SK-N-MC (cell line): Measurements from ENCODE around the gene LRP3.
A peak's percentile ranks its signal among the peaks of the same experiment; 100 is the strongest.
"Not testable (repeated sequence)": the region's sequence is repeated elsewhere in the genome, so short reads cannot be mapped to it uniquely, and the experiment has no call there.

Source experiments
- DNase-seq: peaks from one replicate; pipeline ENCODE4 v3.0.0-alpha.2; 2011; ENCODE audit warnings: low read depth, low spot score
- H3K27ac ChIP-seq: fragments of 200-600 bp; sonication (generic); 2 replicates; pipeline ENCODE4 v1.5.1; 2016; ENCODE audit warnings: mixed run types
- H3K36me3 ChIP-seq: fragments of 200-600 bp; sonication (generic); 2 replicates; pipeline ENCODE4 v1.6.1; 2017; ENCODE audit warnings: antibody characterized with exemption, low read length, mixed read lengths; ENCODE audit not compliant: insufficient read depth
- H3K4me3 ChIP-seq: fragments of 200-600 bp; sonication (generic); 2 replicates; pipeline ENCODE4 v1.5.1; 2016
- H3K9ac ChIP-seq: fragments of 200-600 bp; sonication (generic); 2 replicates; pipeline ENCODE4 v1.8.0; 2017; ENCODE audit warnings: mixed run types, mixed read lengths; ENCODE audit not compliant: insufficient read length
- H3K9me3 ChIP-seq: fragments of 200-600 bp; sonication (generic); 2 replicates; pipeline ENCODE4 v1.6.1; 2017; ENCODE audit warnings: low read depth, mild to moderate bottlenecking, antibody characterized with exemption, low read length, moderate library complexity, mixed read lengths
- EZH2 ChIP-seq: fragments of 200-600 bp; sonication (generic); IDR thresholded peaks from one replicate; pipeline ENCODE4 v1.6.1; 2017; ENCODE audit warnings: antibody characterized with exemption
- FOXP2 ChIP-seq: optimal IDR thresholded peaks from 2 replicates; pipeline ENCODE3; 2011; ENCODE audit warnings: mild to moderate bottlenecking, moderate library complexity; ENCODE audit not compliant: insufficient read depth; ENCODE audit errors: extremely low read length, control extremely low read depth
- POLR2AphosphoS5 ChIP-seq: IDR thresholded peaks from 2 replicates; pipeline ENCODE4 v1.6.1; 2012; ENCODE audit warnings: mild to moderate bottlenecking, low read depth, low read length, borderline replicate concordance

LRP3 gene

DNA sequence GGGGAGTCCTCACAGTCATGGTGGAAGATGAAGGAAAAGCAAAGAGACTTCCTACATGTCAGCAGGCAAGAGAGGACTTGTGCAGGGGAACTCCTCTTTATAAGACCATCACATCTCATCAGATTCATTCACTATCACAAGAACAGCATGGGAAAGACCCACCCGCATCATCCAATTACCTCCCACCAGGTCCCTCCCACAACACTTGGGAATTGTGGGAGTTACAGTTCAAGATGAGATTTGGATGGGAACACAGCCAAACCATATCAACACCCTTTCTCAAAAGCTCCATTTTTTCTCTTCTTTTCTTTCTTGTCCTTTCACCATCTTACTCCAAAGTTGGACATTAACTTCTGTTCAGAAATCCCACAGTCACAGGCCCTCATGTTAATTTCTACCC lies 4.7 kb upstream of the LRP3 start:
- Histone ChIP-seq H3K9ac (no peak overlapping the region), H3K4me3 (no peak overlapping the region), H3K36me3 (no peaks in the 10 kb centered on the region), H3K9me3 (no peaks in the 10 kb centered on the region), H3K27ac (no peak overlapping the region)
- no peak for DNase-seq
- TF ChIP-seq EZH2 (no peak), FOXP2 (no peak), POLR2AphosphoS5 (no peak)

DNA sequence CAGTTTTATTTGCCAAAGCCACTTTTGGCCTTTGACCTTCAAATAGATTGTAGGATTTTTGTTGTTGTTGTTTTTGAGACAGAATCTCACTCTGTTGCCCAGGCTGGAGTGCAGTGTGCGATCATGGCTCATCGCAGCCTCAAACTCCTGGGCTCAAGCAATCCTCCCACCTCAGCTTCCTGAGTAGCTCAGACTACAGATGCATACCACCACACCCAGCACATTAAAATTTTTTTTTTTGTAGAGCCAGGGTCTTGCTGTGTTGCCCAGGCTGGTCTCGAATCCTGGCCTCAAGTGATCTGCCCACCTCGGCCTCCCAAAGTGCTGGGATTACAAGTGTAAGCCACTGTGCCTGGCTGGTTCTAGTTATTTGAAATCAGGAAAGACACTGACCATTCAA lies 3.0 kb upstream of the LRP3 start:
- H3K36me3 ChIP-seq, H3K4me3 ChIP-seq, H3K27ac ChIP-seq, H3K9ac ChIP-seq, DNase-seq, H3K9me3 ChIP-seq: not testable (repeated sequence)

DNA sequence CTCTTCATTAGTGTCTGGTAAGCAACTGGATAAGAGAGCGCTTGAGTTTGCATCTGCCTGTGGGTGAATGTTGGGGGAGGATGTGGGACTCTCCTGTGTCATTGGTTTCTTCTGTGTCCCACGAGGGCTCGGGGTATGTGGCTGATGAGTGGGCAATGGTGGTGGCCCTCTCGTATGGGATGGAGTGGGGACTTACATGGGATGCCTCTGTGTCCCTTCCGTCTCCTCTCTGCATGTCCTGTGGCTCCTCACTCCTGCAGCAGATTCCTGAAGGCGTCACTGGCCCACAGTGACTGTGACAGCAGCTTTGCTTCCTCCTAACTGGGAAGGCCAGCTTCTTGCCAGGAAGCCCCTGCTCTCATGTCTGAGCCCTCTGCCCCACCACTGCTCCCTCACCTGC lies 2.6 kb upstream of the LRP3 start:
- H3K9ac ChIP-seq, result no peak overlapping the region
- TF ChIP-seq EZH2, result no peak
- no peak for TF ChIP-seq FOXP2
- TF ChIP-seq POLR2AphosphoS5, result no peak

DNA sequence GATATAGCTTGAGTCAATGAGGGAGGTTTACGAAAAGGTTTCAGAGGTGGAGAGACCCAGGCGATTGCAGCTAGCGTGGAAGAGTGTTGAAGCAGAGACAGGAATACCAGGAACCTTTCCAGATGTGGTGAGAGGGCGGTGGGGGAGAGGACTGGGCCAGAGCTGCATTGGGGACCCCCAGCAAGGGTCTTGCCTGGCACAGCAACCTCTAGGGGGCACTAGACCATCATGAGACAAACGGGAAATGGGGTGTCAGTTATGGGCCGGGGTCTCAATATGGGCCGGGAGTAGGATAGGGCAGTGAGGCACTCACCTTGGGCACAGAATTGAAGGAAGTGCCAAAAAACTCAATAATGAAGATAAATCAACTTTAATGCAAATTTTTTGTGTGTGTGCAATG lies 2.1 kb upstream of the LRP3 start:
- H3K27ac ChIP-seq, result no peak overlapping the region
- H3K9me3 ChIP-seq, result no peaks in the 10 kb centered on the region
- no peak overlapping the region for H3K4me3 ChIP-seq
- H3K36me3 ChIP-seq, result peaks cover 5% of the 10 kb centered on the region; the same call in 1 of the 2 replicates
- H3K9ac ChIP-seq, result no peak overlapping the region
- DNase-seq, result no peak
- TF ChIP-seq FOXP2 (no peak), POLR2AphosphoS5 (no peak), EZH2 (no peak)

More for the DNA sequence above, 2.6 kb upstream of the LRP3 start:
- no peak overlapping the region for H3K4me3 ChIP-seq
- H3K27ac ChIP-seq, result no peak overlapping the region
- H3K9me3 ChIP-seq, result no peaks in the 10 kb centered on the region
- H3K36me3 ChIP-seq, result no peaks in the 10 kb centered on the region
- no peak for DNase-seq

DNA sequence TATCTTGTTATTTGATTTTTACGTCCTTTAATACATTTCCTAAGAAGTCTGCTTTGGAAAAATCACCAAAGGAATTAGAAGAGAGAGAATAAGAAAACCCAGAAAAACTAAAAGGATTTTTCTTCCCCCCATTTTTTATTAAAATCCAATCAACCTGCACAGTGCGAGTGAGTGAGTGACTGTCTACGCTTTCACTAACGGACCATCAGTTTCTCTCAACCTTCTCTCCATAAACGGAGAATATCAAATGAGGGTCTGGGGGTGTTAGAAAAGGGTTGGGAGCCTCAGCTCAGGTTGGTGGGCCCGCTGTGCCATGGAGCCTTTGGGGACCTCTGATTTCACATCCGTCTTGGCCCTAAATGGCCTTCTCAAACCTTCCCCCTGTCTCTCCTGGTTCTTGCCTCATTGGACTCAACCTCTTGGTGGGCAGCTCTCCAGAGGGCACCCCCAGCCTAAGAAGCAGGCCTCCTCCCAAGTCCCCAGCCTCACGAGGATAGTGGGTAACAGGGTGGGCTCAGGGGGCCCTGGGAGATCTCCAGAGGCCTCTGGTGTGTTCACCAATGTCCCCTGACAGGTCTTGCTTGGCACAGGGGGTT lies 763 bp upstream of the LRP3 start:
- H3K9ac ChIP-seq, result peak overlapping the region; percentile 2
- peak overlapping the region; percentile 75 for H3K4me3 ChIP-seq
- no peak for TF ChIP-seq FOXP2
- no peak for TF ChIP-seq EZH2
- no peak for TF ChIP-seq POLR2AphosphoS5
- no peaks in the 10 kb centered on the region for H3K9me3 ChIP-seq
- H3K36me3 ChIP-seq, result peaks cover 8% of the 10 kb centered on the region; the same call in 1 of the 2 replicates
- no peak overlapping the region for H3K27ac ChIP-seq
- no peak for DNase-seq

DNA sequence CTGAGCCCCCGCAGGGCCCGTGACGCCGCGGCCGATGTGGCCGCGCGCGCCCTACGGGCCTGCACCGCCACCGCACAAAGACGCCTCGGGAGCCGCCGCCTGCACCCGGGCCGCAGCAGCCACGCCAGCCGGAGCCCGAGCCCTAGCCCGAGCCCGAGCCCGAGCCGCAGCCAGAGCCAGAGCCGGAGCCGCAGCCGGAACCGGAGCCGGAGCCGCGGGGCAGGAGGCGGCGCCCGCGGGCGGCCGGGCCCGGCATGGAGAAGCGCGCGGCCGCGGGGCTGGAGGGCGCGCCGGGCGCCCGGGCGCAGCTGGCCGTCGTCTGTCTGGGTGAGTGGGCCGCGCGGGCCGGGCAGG lies 379 bp downstream of the LRP3 start:
- DNase-seq, result no peak
- no peaks in the 10 kb centered on the region for H3K9me3 ChIP-seq
- no peak overlapping the region for H3K27ac ChIP-seq
- TF ChIP-seq FOXP2 (no peak), EZH2 (no peak), POLR2AphosphoS5 (no peak)
- peaks cover 10% of the 10 kb centered on the region; the same call in 1 of the 2 replicates for H3K36me3 ChIP-seq
- H3K9ac ChIP-seq, result peak overlapping the region; percentile 84
- H3K4me3 ChIP-seq, result peak overlapping the region; percentile 82

DNA sequence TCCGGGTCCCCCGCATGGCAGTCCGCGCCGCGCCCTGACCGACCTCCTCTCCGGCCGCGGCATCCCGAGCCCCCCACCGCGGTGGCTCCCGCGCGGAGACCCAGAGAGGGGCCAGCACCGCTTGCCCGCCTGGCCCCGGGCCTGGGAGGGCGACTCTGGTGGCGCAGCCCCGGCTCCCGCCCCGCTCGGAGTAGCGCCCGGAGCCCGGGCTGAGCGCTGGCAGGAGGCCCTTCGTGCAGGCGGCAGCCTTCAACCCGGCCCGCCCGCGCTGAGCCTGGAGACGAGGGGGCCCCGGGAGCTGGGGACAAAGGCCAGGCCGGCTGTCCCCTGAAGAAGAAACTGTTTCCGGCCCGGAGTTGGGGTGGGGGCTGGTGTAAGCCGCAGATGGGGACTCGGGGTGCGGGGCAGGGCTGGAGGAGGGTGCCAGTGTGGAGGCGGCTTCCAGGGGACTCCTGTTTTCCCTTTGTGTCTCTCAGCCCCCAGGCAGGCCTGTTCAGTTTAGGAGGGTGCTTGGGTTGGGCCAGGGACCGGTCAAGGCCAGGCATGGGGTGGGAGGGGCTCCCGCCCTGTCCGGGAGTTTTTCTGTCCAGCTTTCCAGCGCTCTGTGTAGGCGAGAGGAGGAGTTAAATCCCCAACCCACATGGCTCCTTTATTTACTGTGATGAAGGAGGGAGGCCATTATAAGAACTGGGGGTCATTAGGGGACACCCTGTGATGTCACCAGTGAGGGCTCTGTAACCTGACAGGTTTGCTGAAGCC lies 935 bp downstream of the LRP3 start:
- Histone ChIP-seq H3K36me3 (peaks cover 10% of the 10 kb centered on the region; the same call in 1 of the 2 replicates), H3K9ac (peak overlapping the region; percentile 84), H3K27ac (no peak overlapping the region), H3K4me3 (peak overlapping the region; percentile 82), H3K9me3 (no peaks in the 10 kb centered on the region)
- DNase-seq, result no peak
- TF ChIP-seq EZH2 (no peak), FOXP2 (no peak), POLR2AphosphoS5 (no peak)

DNA sequence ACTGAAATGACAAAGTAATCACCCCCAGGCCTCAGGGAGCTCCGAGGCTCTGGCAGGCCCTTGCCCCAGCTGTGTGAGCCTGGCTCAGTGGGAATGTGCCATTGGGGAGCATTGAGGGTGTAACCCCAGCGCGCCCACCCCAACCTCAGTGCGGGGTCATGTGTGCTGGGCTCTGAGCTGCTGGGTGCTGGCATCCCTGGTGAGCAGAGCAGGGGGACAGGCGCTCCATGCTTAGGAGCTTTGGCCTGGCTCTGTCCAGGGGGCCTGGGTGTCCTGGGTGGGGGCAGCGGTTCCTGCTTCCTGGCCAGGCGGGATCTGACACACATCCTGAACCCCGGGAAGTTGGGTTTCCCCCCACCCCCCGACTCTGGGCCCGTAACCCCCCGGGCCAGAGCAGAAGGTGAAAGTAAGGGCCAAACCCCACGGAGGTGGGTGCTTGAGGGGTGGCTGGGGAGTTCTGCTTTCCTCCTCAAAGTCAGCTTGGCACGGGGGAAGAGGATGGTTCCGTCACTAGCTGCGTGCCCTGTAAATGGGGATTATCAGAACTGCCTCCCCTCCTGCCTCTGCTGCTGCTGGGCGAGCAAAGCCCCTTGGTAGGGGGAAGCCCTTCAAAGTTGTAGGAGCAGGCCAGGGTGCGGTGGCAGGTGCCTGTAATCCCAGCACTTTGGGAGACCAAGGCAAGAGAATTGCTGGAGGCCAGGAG lies 1.7 kb downstream of the LRP3 start:
- Histone ChIP-seq H3K36me3 (peaks cover 10% of the 10 kb centered on the region; the same call in 1 of the 2 replicates), H3K9ac (peak overlapping the region; percentile 84), H3K27ac (no peak overlapping the region), H3K9me3 (no peaks in the 10 kb centered on the region), H3K4me3 (peak overlapping the region; percentile 82)
- TF ChIP-seq FOXP2 (no peak), EZH2 (no peak), POLR2AphosphoS5 (no peak)
- no peak for DNase-seq
